COLO668 (cell line): Measurements from ENCODE around the gene OR13C5.
"Not testable (repeated sequence)": the region's sequence is repeated elsewhere in the genome, so short reads cannot be mapped to it uniquely, and the experiment has no call there.

Experiments used
- DNase-seq: peaks from one replicate; lab custom pipeline; 2025; ENCODE audit not compliant: unreplicated experiment; lab: John Stamatoyannopoulos, UW

The OR13C5 gene, protein sequence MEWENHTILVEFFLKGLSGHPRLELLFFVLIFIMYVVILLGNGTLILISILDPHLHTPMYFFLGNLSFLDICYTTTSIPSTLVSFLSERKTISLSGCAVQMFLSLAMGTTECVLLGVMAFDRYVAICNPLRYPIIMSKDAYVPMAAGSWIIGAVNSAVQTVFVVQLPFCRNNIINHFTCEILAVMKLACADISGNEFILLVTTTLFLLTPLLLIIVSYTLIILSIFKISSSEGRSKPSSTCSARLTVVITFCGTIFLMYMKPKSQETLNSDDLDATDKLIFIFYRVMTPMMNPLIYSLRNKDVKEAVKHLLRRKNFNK

DNA sequence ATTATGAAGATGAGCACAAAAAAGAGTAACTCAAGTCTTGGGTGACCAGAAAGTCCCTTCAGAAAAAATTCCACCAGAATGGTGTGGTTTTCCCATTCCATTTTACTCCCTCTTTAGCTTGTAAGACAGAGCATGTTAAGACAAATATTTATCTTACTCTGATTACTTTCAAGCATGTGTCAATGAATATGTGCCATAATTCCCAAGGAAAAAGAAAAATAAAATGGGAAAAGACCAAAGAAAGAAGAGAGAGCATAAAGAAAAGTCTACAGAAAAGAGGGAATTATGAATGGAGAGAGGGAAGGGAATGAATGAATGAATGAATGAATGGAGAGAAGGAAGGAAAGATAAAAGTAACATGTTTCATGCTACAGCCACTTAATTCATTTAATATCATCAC lies at the start of gene OR13C5:
OR13C5 (minus strand) TSS at position 101 of the 400 bp plus-strand sequence; CDS start at position 101, 0 bp downstream.
- DNase-seq: not testable (repeated sequence)

DNA sequence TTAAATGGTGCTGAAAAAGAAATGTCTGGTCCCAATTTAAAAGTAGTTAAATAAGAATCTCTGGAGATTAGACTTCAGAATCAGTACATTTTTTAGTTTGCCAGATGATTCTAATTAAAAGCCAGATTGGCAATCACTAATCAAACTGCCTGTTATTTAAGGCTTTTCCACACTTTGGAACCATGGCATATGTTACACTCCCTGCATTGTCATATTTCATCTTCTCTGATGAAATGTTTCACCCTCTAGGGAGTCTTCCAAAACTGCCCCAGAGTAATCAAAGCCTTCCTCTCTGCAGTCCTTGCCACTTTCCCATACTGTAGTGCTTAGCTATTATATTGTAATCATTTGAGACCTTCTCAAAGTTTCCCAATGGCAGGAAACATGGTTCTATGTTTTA lies 36.2 kb upstream of the OR13C5 start:
- no peak for DNase-seq

DNA sequence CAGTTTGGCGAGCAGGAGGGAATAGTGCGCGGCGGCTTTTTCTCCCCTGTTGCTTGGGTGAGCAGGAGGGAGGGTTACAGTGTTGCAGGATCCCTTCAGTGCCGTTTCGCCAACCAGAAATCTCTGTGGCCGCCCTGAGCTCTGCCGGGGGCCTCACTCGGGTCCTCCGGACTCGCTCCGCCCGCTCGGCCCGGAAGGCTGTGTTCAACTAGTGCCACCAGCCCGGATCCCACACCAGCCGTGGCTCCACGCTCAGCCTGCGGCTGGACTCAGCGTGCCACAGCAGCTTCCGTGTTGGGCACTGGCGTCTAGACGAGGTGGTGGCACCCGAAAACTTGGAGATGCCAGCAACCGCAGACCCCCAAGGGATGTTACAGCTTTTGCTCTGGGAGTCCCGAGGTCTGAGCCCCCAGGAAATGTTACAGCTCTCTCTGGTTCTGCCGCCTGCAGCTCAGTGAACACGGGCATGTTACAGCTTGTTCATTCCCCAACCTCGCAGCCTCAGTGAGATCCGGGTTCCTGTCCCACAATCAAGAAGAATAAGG lies 34.8 kb upstream of the OR13C5 start:
- no peak for DNase-seq

DNA sequence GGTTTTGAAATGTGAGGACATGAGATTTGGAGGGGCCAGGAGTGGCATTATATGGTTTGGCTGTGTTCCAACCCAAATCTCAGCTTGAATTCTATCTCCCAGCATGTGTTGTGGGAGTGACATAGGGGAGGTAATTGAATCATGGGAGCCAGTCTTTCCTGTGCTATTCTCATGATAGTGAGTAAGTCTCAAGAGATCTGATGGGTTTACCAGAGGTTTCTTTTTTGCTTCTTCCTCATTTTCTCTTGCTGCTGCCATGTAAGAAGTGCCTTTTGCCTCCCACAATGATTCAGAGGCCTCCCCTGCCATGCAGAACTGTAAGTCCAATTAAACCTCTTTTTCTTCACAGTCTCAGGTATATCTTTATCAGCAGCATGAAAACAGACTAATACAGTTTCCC lies 26.8 kb upstream of the OR13C5 start:
- DNase-seq: not testable (repeated sequence)

DNA sequence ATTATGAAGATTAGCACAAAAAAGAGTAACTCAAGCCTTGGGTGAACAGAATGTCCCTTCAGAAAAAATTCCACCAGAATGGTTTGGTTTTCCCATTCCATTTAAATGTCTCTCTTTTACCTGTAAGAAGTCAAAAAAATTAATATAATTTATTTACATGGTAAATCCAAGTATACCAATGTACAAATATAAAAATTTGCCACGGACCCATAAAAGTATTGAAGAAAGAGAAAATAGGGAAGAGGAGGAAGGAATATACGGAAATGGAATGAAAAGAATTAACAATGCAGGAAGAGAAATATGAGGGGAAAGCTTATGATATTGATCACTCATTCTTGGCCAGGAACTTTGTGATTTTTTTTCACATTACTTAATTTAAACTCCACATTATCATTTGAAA lies 18.9 kb upstream of the OR13C5 start, which contains the start of gene OR13C9:
OR13C9 (minus strand) TSS at position 101 of the 400 bp plus-strand sequence; CDS start at position 101, 0 bp downstream.
- DNase-seq: no peak

DNA sequence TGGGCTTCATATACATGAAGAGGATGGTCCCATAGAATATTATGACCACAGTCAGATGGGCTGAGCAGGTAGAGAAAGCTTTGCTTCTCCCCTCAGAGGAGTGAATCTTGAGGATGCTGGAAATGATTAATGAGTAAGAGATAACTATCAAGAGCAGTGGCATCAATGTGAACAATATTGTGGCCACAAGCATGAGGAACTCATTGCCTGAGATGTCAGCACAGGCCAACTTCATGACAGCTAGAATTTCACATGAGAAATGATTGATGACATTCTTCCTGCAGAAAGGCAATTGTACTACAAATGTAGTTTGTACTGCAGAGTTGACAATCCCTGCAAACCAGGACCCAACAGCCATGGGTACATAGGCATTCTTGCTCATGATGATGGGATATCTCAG lies 18.2 kb upstream of the OR13C5 start:
- DNase-seq: no peak

DNA sequence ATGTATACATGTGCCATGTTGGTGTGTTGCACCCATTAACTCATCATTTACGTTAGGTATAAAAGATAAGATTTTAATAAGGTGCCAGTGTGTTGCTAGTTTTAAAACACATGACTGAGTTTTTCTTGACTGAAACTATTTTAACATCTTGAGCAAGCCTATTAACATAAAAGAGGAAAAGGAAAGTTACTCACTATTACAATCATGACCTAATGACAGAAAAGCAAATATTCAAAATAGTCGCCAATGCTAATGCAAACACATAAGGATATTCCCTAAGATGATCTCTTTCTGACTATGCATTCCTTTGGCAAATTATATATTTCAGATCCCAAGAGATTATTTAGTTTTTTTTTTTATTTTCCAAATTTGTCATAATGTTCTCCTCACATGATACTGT lies 12.0 kb upstream of the OR13C5 start:
- DNase-seq: no peak

DNA sequence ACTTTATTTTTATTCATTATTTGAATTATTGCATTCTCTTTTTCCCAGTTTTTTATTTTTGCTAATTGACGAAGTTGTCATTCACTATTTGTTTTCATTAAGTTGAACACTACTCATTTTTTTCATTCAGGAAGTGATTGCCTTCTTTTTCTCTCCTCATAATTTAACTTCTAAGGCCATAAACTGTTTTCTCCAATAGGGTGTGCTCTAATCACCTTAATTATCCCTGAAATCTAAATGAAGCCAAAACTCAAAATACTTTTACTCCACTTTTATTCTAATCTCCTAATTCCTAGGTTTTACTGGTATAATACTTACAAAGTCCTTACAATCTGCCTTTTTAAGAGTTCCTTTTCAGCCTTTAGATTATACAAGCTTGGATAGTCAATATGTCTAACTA lies 9.1 kb upstream of the OR13C5 start:
- DNase-seq: no peak

DNA sequence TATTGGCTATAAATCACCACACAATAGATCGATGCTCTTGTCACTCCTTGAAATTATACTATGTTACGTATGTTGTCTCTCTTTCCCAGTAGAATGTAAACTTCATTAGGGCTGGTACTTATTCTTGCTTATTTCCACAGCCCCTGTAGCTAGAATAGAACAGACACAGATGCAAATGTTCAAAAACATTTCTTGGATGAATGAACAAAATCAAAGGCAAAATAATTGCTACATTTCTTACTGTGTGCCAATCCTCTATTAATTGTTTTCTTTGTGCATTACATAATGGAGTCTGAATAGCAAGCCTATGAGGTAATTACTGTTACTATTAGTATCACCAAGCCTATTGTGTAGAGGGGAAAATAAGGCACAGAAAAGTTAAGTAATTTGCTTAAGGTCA lies 6.9 kb upstream of the OR13C5 start:
- DNase-seq: no peak

DNA sequence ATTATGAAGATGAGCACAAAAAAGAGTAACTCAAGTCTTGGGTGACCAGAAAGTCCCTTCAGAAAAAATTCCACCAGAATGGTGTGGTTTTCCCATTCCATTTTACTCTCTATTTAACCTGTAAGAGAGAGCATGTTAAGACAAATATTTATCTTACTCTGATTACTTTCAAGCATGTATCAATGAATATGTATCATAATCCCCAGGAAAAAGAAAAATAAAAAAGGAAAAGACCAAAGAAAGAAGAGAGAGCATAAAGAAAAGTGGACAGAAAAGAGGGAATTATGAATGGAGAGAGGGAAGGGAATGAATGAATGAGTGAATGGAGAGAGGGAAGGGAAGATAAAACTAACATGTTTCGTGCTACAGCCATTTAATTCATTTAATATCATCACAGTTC lies 6.3 kb upstream of the OR13C5 start, which contains the start of gene OR13C2:
OR13C2 (minus strand) TSS at position 101 of the 400 bp plus-strand sequence; CDS start at position 101, 0 bp downstream.
- not testable (repeated sequence) for DNase-seq

DNA sequence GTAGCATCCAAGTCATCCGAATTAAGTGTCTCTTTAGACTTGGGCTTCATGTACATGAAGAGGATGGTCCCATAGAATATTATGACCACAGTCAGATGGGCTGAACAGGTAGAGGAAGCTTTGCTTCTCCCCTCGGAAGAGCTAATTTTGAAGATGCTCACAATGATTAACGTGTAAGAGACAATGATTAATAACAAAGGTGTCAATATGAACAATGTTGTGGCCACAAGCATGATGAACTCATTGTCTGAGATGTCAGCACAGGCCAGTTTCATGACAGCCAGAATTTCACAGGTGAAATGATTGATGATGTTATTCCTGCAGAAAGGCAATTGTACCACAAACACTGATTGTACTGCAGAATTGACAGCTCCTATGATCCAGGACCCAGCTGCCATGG lies 5.6 kb upstream of the OR13C5 start:
- DNase-seq: no peak

DNA sequence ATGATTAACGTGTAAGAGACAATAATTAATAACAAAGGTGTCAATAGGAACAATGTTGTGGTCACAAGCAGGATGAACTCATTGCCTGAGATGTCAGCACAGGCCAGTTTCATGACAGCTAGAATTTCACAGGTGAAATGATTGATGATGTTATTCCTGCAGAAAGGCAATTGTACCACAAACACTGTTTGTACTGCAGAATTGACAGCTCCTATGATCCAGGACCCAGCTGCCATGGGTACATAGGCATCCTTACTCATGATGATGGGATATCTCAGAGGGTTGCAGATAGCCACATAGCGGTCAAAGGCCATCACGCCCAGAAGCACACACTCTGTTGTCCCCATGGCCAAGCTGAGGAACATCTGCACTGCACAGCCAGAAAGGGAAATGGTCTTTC lies 464 bp downstream of the OR13C5 start:
- DNase-seq: not testable (repeated sequence)

DNA sequence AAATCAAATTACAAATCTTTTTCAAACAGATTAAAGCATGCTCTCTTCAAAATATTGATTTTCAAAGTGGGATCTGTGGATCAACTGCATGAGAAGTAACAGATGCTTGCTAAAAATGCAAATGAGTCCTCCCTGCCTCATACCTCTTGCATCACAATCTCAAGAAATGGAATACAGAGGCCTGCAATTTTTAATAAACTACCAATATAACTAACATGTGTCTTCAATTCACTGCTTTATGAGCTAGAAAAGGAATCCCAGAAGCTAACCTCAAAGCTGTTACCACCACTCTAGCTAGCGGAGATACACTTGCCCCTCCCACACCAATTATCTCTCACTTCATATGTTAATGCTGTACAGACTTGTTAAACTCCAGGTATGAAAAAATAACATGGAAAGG lies 9.6 kb downstream of the OR13C5 start:
- DNase-seq: no peak

DNA sequence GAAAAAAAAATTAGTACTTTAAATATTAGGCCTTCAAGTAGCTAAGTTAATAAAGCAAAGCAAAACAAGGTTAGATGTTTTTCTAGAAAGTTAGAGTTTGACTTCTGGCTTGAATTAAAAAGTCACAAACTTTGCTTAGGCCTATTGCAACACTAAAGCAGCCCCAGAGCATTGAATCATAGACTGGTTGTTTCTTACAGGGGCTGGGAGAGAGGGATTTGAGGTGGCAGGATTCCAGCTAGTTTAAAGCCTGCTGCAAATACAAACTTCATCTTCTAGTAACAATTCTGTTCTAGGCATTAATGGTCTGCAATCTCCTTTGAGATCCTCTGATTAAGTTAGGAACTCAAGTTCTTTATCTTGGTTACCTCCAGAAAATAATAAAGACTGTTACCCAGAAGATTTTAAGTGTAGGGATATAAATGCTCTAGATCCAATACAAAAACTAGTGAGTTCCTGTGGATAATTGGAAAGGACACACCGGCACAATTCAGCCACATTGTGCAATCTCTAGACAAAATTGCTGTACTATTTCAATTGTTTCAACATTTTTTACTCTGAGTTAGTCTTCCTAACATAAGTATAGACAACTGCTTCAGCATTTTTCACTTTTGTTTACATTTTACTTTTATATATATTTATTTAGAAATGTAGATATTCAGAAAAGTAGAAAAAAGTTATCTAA lies 12.6 kb downstream of the OR13C5 start:
- DNase-seq: no peak

DNA sequence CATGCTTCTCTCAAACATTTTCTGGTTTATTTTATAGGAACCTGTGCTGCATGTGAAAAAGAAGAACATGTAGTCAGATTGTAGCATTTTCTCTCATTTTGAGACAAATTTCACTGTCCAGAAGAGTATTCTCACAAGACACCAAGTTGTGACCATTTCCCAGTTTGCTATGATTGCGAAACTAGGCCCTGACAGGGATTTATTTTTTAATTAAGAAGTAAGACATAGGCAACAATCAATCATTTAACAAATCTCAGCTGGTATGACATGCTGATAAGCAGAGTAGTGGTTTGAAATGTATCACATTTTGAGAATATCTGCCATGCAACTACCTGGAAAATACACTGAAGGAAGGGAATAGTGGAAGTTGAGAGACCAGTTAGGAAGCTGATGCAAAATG lies 18.7 kb downstream of the OR13C5 start:
- DNase-seq: no peak

DNA sequence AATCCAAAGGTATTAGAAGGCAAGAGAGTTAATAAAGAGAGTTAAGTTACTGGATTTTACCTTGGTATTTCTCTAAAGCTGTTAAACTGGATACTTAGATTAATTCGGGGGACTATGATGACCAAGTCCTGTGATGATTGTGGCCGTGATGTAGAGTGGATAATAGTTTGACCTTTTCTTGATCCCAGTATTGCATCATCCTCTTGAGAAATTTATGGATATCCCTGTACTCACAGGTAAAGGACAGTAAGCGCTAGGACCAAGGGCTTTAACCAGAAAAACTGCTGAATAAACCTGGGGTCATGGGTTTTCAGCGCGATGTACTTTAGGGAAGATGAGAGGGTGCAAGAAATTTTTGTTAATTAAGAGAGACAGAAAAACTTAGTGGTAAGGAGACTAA lies 21.9 kb downstream of the OR13C5 start:
- no peak for DNase-seq

DNA sequence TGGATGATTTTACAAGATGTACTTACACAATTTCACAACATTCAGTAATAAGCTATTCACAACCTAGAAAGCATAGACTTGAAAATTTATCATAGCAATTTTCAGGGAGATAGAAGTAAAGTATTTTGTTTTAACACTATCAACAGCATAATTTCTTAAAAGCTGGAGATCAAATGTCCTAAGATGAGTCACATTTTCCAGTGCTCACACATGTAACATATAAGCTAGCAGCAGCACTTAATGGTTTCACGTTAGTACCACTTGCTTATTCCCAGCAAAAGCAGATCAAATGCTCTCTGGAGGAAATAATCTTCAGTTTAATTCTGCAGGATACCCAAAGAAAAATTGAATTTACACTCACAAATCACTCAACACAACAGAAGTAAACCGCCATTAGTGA lies 23.8 kb downstream of the OR13C5 start:
- no peak for DNase-seq

DNA sequence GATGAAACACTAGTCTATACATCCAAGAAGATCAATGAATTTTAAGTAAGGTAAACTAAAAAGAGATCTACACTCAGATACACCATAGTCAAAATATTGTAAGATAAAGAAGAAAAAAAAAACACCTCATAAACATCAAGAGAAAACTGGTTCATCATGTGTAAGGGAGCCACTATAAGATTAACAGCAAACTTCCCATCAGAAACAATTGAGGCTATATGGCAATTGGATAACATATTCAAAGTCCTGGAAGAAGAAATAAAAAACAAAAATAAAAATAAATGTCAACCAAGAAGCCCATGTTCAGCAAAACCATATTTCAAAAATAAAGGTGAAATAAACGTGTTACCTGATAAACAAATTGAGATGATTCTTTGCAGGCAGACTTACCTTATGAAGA lies 26.6 kb downstream of the OR13C5 start:
- no peak for DNase-seq

DNA sequence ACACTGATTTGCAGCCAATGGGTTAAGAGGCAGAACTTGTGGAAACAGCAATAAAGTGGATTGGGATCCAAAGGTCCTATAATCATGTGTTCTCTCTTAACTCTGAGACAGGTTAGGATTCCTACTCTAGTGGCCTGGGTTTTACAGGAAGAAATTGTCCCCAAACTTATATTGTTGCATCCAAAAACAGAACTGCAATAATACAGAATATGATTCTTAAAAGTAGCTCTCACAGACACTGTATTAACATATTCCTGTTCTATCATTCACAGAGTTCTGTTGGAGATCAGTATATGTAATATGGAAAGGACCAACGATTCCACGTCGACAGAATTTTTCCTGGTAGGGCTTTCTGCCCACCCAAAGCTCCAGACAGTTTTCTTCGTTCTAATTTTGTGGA lies 30.3 kb downstream of the OR13C5 start, which contains the start of gene OR13C8:
OR13C8 (plus strand) TSS at position 301 of the 400 bp plus-strand sequence; CDS start at position 301, 0 bp downstream.
- DNase-seq: no peak

DNA sequence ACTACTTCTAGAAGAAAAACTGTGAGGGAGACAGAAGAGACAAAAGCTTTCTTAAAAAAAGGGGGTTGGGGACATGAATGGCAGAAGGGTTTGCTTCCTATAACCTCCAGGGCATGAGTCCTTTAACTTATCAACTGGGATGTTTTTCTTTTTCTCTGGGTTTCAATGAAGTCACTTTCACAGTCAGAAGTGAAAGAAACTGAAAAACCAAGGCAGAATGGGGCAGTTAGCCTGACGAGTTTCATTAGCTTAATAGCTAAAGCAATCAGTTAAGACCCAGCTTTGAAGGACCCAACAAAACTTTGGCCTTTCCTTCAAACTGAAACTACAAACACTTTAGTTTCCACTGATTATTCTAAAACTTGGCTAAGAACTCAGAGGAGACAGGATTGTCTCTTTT lies 34.9 kb downstream of the OR13C5 start:
- DNase-seq: no peak

DNA sequence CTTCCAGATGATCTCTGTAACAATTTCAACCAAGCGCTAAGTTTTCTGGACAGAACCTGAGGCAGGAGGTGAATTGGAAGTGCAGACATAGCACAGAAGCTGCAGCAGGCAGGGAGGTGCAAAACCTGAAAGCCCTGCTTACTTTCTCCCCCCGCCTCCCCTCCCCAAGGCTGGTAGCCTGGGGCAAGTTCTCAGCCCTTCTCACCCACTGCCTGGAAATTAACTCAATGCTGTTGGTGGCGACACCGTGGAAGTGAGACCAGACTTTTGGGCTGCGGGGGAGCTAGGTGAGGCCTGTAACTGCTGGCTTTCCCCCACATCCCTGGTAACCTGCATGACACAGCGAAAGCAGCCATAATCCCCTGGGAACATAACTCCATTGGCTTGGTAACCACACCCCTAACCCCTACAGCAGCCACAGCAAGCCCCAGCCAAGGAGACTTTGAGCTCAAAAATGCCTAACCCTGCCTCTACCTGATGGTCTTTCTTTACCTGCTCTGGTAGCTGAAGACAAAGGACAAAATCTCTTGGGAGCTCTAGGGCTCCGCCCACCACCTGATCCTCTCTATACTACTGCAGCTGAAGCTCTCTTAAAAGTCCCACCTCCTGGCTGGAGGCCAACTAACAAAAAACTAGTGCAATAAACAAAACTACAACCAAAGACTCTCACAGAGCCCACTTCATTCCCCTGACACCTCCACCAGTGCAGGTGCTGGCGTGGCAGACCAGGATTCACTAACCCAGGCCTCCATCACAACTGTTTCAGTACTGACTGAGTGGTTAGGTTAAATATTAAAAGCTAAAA lies 42.2 kb downstream of the OR13C5 start:
- DNase-seq: peak; percentile 5
